Thoracic aorta (tissue), 2 donors: ENCODE measurements around the gene ELMO3. TPM values are rescaled to one million over a fixed set of nuclear protein-coding genes. Genes with fewer than 3 reads are reported as not detected.

Experiments used
- ATAC-seq: fragments of 150-250 bp; one replicate; pipeline ENCODE4 v1.8.0; 2017; ENCODE audit warnings: low read depth; ENCODE audit not compliant: insufficient number of reproducible peaks, low FRiP score
- DNase-seq: peaks from one replicate; pipeline ENCODE4 v3.0.0-alpha.2; 2020; ENCODE audit warnings: low spot score
- H3K27ac ChIP-seq, 2 donors: fragments of 200-600 bp; sonication (generic); 1 replicate in 1 of 2; 2 replicates in 1 of 2; pipeline ENCODE4 v1.5.1; 2016; ENCODE audit warnings: mild to moderate bottlenecking in 2 of 2, moderate library complexity in 2 of 2
- H3K27me3 ChIP-seq: fragments of 200-600 bp; sonication (generic); replicated peaks from 2 replicates; pipeline ENCODE4 v1.6.0; 2016; ENCODE audit warnings: mild to moderate bottlenecking; ENCODE audit not compliant: insufficient read depth
- H3K36me3 ChIP-seq: fragments of 200-600 bp; sonication (generic); one replicate; pipeline ENCODE4 v1.5.1; 2016
- H3K4me1 ChIP-seq, 2 donors: fragments of 200-600 bp; sonication (generic); 1 replicate in 1 of 2; 2 replicates in 1 of 2; pipeline versions ENCODE4 v1.5.1 to v1.6.0; 2016; ENCODE audit warnings: low read depth in 2 of 2, mild to moderate bottlenecking in 1 of 2; ENCODE audit not compliant: control insufficient read depth in 1 of 2
- H3K4me3 ChIP-seq: fragments of 200-600 bp; sonication (generic); 2 replicates; pipeline ENCODE4 v1.5.1; 2016; ENCODE audit warnings: mild to moderate bottlenecking
- H3K9me3 ChIP-seq: fragments of 200-600 bp; sonication (generic); 2 replicates; pipeline ENCODE4 v1.5.1; 2016
- total RNA-seq, 2 donors: library from RNA; depleted of rRNA; stranded (reverse); fragments of >200 nt; gene quantifications; one replicate each; pipeline versions ENCODE4 v1.1.0 to v1.2.3, GENCODE V29; 2016
- TF ChIP-seq, protein P1 (sequence below): fragments of 200-600 bp; sonication (generic); IDR thresholded peaks from one replicate; pipeline ENCODE4 v1.5.1; 2019; ENCODE audit warnings: antibody characterized with exemption

The ELMO3 gene
- total RNA-seq, 2 donors from 2014 or later: 1.4 TPM

DNA sequence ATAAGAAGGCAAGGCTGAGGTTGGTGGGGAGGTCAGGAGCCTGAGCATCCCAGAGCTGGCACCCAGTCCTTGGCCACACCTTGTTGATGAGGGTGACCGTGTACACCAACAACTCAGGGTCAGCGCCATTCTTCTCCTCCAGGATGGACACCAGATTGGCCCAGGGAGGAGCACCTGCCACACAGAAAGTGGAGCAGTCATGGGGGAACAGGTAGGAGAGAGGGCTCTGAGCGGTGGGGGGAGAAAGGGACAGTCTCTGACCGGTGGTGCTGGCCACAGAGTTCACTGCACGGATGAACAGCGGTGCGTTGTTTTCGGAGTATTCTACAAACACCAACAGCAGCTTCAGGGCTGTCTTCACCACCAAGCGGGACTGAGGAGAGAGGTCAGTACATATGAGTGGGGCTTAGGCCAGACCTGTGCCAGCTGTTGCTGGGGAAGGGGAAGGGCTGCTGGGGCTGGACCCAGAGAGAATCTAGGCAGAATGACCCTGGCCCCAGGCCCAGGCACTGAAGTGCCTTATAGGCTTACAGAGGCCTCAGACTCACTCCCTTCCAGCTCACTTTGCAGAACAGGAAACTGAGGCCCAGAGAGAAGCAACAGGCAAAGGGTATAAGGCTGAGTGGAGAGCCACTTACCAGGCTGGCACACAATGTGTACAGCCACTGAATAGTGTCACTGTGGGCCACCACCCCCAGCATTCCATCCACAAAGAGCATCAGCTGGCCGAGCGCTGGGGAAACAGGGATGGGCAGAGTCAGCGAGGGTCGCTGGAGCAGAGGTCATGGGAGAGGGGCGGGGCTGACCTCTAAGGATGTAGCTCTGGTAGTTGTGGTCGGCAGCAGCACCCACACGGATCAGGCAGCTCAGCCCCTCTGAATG is 38.7 kb downstream of the ELMO3 start:
- TF ChIP-seq, protein P1, sequence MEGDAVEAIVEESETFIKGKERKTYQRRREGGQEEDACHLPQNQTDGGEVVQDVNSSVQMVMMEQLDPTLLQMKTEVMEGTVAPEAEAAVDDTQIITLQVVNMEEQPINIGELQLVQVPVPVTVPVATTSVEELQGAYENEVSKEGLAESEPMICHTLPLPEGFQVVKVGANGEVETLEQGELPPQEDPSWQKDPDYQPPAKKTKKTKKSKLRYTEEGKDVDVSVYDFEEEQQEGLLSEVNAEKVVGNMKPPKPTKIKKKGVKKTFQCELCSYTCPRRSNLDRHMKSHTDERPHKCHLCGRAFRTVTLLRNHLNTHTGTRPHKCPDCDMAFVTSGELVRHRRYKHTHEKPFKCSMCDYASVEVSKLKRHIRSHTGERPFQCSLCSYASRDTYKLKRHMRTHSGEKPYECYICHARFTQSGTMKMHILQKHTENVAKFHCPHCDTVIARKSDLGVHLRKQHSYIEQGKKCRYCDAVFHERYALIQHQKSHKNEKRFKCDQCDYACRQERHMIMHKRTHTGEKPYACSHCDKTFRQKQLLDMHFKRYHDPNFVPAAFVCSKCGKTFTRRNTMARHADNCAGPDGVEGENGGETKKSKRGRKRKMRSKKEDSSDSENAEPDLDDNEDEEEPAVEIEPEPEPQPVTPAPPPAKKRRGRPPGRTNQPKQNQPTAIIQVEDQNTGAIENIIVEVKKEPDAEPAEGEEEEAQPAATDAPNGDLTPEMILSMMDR: no peak
- Histone ChIP-seq H3K27me3 (no peaks in the 10 kb centered on the region), H3K4me3 (no peak overlapping the region), H3K36me3 (peaks cover 39% of the 10 kb centered on the region), H3K27ac (no peak overlapping the region), H3K9me3 (no peaks in the 10 kb centered on the region), H3K4me1 (peaks cover 11 to 21% of the 10 kb centered on the region in 2 donors)
- ATAC-seq (no peak), DNase-seq (no peak)

DNA sequence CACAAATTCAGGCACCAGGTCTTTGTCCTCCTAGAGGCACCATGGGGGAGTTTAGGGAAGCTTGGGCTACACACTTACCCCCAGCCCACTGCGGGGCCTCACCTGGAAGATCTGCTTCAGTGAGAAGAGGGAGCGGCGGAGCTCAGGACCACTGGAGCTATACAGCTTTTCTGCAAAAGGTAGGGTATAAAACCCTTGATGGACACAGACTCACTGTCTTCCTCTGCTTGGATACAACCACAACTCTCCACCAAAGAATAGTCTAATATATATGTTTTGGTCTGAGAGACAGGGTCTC is 39.3 kb downstream of the ELMO3 start:
- Histone ChIP-seq H3K4me3 (no peak overlapping the region), H3K36me3 (peaks cover 38% of the 10 kb centered on the region), H3K4me1 (peaks cover 11 to 21% of the 10 kb centered on the region in 2 donors), H3K9me3 (no peaks in the 10 kb centered on the region), H3K27me3 (no peaks in the 10 kb centered on the region), H3K27ac (no peak overlapping the region)
- DNase-seq: no peak
- ATAC-seq: no peak
- TF ChIP-seq, protein P1: no peak

DNA sequence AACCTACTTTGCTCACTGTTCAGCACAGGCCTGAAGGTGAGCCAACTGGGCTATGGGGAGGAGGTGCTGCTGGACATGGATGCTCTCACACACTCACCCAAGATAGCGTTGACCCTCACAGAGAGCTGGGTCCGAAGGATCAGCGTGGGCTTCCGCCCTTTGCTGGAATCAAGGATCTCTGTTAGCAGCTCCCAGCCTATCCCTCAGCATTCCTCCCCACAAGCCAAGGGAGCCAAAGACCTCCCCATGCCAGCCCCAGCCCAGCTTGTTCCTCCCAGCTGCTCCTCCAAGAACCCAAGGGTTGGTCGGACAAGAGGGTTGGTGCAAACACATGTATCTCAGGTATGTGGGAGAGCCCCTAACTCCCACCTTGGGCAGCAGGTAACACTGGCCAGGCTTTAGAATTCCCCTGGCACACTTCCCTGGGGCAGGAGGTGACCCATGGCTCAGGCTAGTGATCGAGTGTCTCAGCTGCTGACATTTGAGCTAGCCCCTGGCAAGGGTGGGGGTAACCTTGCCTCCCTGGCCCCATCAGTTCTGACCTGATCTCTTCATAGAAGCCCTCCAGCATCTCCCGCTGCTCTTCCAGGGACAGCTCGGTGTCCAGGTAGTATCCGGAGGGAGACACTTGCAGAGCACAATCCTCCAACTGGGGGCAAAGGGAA is 40.0 kb downstream of the ELMO3 start:
- DNase-seq (no peak), ATAC-seq (no peak)
- Histone ChIP-seq H3K36me3 (peaks cover 33% of the 10 kb centered on the region), H3K4me3 (no peak overlapping the region), H3K27me3 (no peaks in the 10 kb centered on the region), H3K9me3 (no peaks in the 10 kb centered on the region), H3K27ac (no peak overlapping the region), H3K4me1 (peaks cover 16 to 26% of the 10 kb centered on the region in 2 donors)
- TF ChIP-seq, protein P1: no peak

DNA sequence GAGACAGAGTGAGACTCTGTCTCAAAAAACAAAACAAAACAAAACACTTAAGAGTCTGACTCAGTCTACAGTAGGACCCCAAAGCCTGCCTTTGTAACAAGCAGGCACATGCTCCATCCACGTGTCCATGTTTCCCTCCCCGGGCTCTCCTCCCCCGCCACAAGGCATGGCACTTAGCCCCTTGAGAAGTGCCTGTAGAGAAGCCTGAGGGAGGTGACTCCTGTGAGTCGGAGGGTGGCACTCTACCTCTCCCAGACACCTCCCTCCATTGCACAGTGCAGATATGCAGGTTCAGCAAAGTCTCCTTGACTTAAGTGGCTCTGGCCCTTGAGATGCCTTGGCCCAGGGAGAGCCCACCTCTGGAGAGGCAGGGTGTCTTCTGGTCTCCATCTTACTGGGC is 41.6 kb downstream of the ELMO3 start:
- H3K4me3 ChIP-seq: no peak overlapping the region
- no peaks in the 10 kb centered on the region for H3K9me3 ChIP-seq
- TF ChIP-seq, protein P1: no peak
- DNase-seq (no peak), ATAC-seq (no peak)
- H3K4me1 ChIP-seq: peaks cover 30 to 41% of the 10 kb centered on the region in 2 donors
- H3K36me3 ChIP-seq: peaks cover 32% of the 10 kb centered on the region
- H3K27ac ChIP-seq: peak overlapping the region; percentile 48 to 89
- H3K27me3 ChIP-seq: no peaks in the 10 kb centered on the region
